ENCODE results near the gene RFFL. TPM values are rescaled to one million over a fixed set of nuclear protein-coding genes. Genes with fewer than 3 reads are reported as not detected.
A peak's percentile ranks its signal among the peaks of the same experiment; 100 is the strongest.

RFFL gene
- total RNA-seq, 1 experiment from 2014 or later = 14.6 TPM

- Histone ChIP-seq H3K9me2 (replicated peaks; ENCODE audit: insufficient read depth, low read length) (no peaks in the 10 kb centered on the region), H3K79me2 (ENCODE audit: low read length) (no peaks in the 10 kb centered on the region), H3K9ac (ENCODE audit: low read length) (no peak overlapping the region), H3K27me3 (ENCODE audit: low read length) (no peaks in the 10 kb centered on the region), H3K9me3 (ENCODE audit: low read length) (no peaks in the 10 kb centered on the region), H3K4me1 (ENCODE audit: low read length) (peaks cover 41% of the 10 kb centered on the region), H4K20me1 (ENCODE audit: insufficient read depth, low read depth, low read length) (no peaks in the 10 kb centered on the region), H3K4me3 (ENCODE audit: low read length) (no peak overlapping the region), H3K4me2 (ENCODE audit: low read depth, low read length, poor library complexity, severe bottlenecking) (no peak overlapping the region), H3K27ac (ENCODE audit: low read length) (no peak overlapping the region), H3K36me3 (ENCODE audit: insufficient read depth, low read length) (no peaks in the 10 kb centered on the region), H2AFZ (ENCODE audit: low read length) (no peak overlapping the region)
- DNase-seq = no peak
Observed at GRCh38 chr17:35076874-35077273, 13.4 kb upstream of the RFFL start.

- peaks cover 27% of the 10 kb centered on the region for H3K4me1 ChIP-seq (ENCODE audit: low read length)
- no peak overlapping the region for H2AFZ ChIP-seq (ENCODE audit: low read length)
- H3K4me2 ChIP-seq (ENCODE audit: low read depth, low read length, poor library complexity, severe bottlenecking) = no peak overlapping the region
- H4K20me1 ChIP-seq (ENCODE audit: insufficient read depth, low read depth, low read length) = no peaks in the 10 kb centered on the region
- no peaks in the 10 kb centered on the region for H3K36me3 ChIP-seq (ENCODE audit: insufficient read depth, low read length)
- no peaks in the 10 kb centered on the region for H3K9me3 ChIP-seq (ENCODE audit: low read length)
- no peak overlapping the region for H3K9ac ChIP-seq (ENCODE audit: low read length)
- no peaks in the 10 kb centered on the region for H3K9me2 ChIP-seq (replicated peaks; ENCODE audit: insufficient read depth, low read length)
- DNase-seq = no peak
- no peaks in the 10 kb centered on the region for H3K79me2 ChIP-seq (ENCODE audit: low read length)
- no peaks in the 10 kb centered on the region for H3K27me3 ChIP-seq (ENCODE audit: low read length)
- H3K4me3 ChIP-seq (ENCODE audit: low read length) = no peak overlapping the region
- H3K27ac ChIP-seq (ENCODE audit: low read length) = no peak overlapping the region
Observed at GRCh38 chr17:35074711-35075707, 11.5 kb upstream of the RFFL start.

GRCh38 chr17:35073991-35074627 lies 10.6 kb upstream of the RFFL start:
- H3K79me2 ChIP-seq (ENCODE audit: low read length) = no peaks in the 10 kb centered on the region
- DNase-seq = no peak
- H2AFZ ChIP-seq (ENCODE audit: low read length) = no peak overlapping the region
- no peak overlapping the region for H3K9ac ChIP-seq (ENCODE audit: low read length)
- H3K9me2 ChIP-seq (replicated peaks; ENCODE audit: insufficient read depth, low read length) = no peaks in the 10 kb centered on the region
- H3K27ac ChIP-seq (ENCODE audit: low read length) = no peak overlapping the region
- H3K27me3 ChIP-seq (ENCODE audit: low read length) = no peaks in the 10 kb centered on the region
- H3K4me1 ChIP-seq (ENCODE audit: low read length) = peaks cover 33% of the 10 kb centered on the region
- no peaks in the 10 kb centered on the region for H4K20me1 ChIP-seq (ENCODE audit: insufficient read depth, low read depth, low read length)
- H3K9me3 ChIP-seq (ENCODE audit: low read length) = no peaks in the 10 kb centered on the region
- no peak overlapping the region for H3K4me3 ChIP-seq (ENCODE audit: low read length)
- no peaks in the 10 kb centered on the region for H3K36me3 ChIP-seq (ENCODE audit: insufficient read depth, low read length)
- no peak overlapping the region for H3K4me2 ChIP-seq (ENCODE audit: low read depth, low read length, poor library complexity, severe bottlenecking)

- Histone ChIP-seq H4K20me1 (ENCODE audit: insufficient read depth, low read depth, low read length) (no peaks in the 10 kb centered on the region), H3K79me2 (ENCODE audit: low read length) (no peaks in the 10 kb centered on the region), H3K4me2 (ENCODE audit: low read depth, low read length, poor library complexity, severe bottlenecking) (no peak overlapping the region), H3K4me3 (ENCODE audit: low read length) (no peak overlapping the region), H3K9me2 (replicated peaks; ENCODE audit: insufficient read depth, low read length) (no peaks in the 10 kb centered on the region), H3K27ac (ENCODE audit: low read length) (no peak overlapping the region), H3K4me1 (ENCODE audit: low read length) (peaks cover 42% of the 10 kb centered on the region), H3K9ac (ENCODE audit: low read length) (no peak overlapping the region), H2AFZ (ENCODE audit: low read length) (no peak overlapping the region), H3K27me3 (ENCODE audit: low read length) (no peaks in the 10 kb centered on the region), H3K9me3 (ENCODE audit: low read length) (no peaks in the 10 kb centered on the region), H3K36me3 (ENCODE audit: insufficient read depth, low read length) (no peaks in the 10 kb centered on the region)
- DNase-seq = no peak
Observed at GRCh38 chr17:35073183-35073790, 9.8 kb upstream of the RFFL start.

GRCh38 chr17:35069311-35069710 lies 5.8 kb upstream of the RFFL start:
- Histone ChIP-seq H3K27me3 (ENCODE audit: low read length) (no peaks in the 10 kb centered on the region), H3K4me2 (ENCODE audit: low read depth, low read length, poor library complexity, severe bottlenecking) (peak overlapping the region; percentile 59), H3K27ac (ENCODE audit: low read length) (peak overlapping the region; percentile 62), H3K36me3 (ENCODE audit: insufficient read depth, low read length) (no peaks in the 10 kb centered on the region), H3K9me2 (replicated peaks; ENCODE audit: insufficient read depth, low read length) (no peaks in the 10 kb centered on the region), H3K9ac (ENCODE audit: low read length) (peak overlapping the region; percentile 9; the same call in 1 of the 2 replicates), H3K4me3 (ENCODE audit: low read length) (peak overlapping the region; percentile 21; the same call in 1 of the 2 replicates), H3K79me2 (ENCODE audit: low read length) (no peaks in the 10 kb centered on the region), H3K9me3 (ENCODE audit: low read length) (no peaks in the 10 kb centered on the region), H3K4me1 (ENCODE audit: low read length) (peaks cover 64% of the 10 kb centered on the region), H4K20me1 (ENCODE audit: insufficient read depth, low read depth, low read length) (no peaks in the 10 kb centered on the region), H2AFZ (ENCODE audit: low read length) (no peak overlapping the region)
- DNase-seq = no peak

GRCh38 chr17:35068249-35068648 lies 4.7 kb upstream of the RFFL start:
- H4K20me1 ChIP-seq (ENCODE audit: insufficient read depth, low read depth, low read length) = no peaks in the 10 kb centered on the region
- peak overlapping the region; percentile 34; the same call in 1 of the 2 replicates for H3K9ac ChIP-seq (ENCODE audit: low read length)
- peak overlapping the region; percentile 23; the same call in 1 of the 2 replicates for H2AFZ ChIP-seq (ENCODE audit: low read length)
- H3K9me3 ChIP-seq (ENCODE audit: low read length) = no peaks in the 10 kb centered on the region
- H3K4me3 ChIP-seq (ENCODE audit: low read length) = peak overlapping the region; percentile 9; the same call in 1 of the 2 replicates
- peak overlapping the region; percentile 59 for H3K4me2 ChIP-seq (ENCODE audit: low read depth, low read length, poor library complexity, severe bottlenecking)
- no peaks in the 10 kb centered on the region for H3K9me2 ChIP-seq (replicated peaks; ENCODE audit: insufficient read depth, low read length)
- no peaks in the 10 kb centered on the region for H3K27me3 ChIP-seq (ENCODE audit: low read length)
- H3K4me1 ChIP-seq (ENCODE audit: low read length) = peaks cover 68% of the 10 kb centered on the region
- H3K27ac ChIP-seq (ENCODE audit: low read length) = peak overlapping the region; percentile 62
- no peaks in the 10 kb centered on the region for H3K36me3 ChIP-seq (ENCODE audit: insufficient read depth, low read length)
- DNase-seq = no peak
- no peaks in the 10 kb centered on the region for H3K79me2 ChIP-seq (ENCODE audit: low read length)

GRCh38 chr17:35065880-35066279 lies 2.4 kb upstream of the RFFL start:
- peak overlapping the region; percentile 35; the same call in 1 of the 2 replicates for H3K27ac ChIP-seq (ENCODE audit: low read length)

More at GRCh38 chr17:35065880-35066279, 2.4 kb upstream of the RFFL start:
- Histone ChIP-seq H3K4me1 (ENCODE audit: low read length) (peaks cover 74% of the 10 kb centered on the region), H3K9me3 (ENCODE audit: low read length) (no peaks in the 10 kb centered on the region), H3K9me2 (replicated peaks; ENCODE audit: insufficient read depth, low read length) (no peaks in the 10 kb centered on the region), H3K4me3 (ENCODE audit: low read length) (no peak overlapping the region), H2AFZ (ENCODE audit: low read length) (no peak overlapping the region), H3K36me3 (ENCODE audit: insufficient read depth, low read length) (no peaks in the 10 kb centered on the region), H3K4me2 (ENCODE audit: low read depth, low read length, poor library complexity, severe bottlenecking) (peak overlapping the region; percentile 0), H3K27me3 (ENCODE audit: low read length) (no peaks in the 10 kb centered on the region), H4K20me1 (ENCODE audit: insufficient read depth, low read depth, low read length) (no peaks in the 10 kb centered on the region), H3K79me2 (ENCODE audit: low read length) (peaks cover 11% of the 10 kb centered on the region), H3K9ac (ENCODE audit: low read length) (no peak overlapping the region)
- no peak for DNase-seq

Measured in Karpas-422 (cell line).